ENCODE measurements around the gene AP1S1.

- TF ChIP-seq CTCF (IDR thresholded peaks at IDR 0.05) (no peak), POLR2A (IDR thresholded peaks at IDR 0.05) (no peak)
Measured at GRCh38 chr7:101165075-101165957, 11.0 kb downstream of the AP1S1 start, which contains the start of gene VGF.

All from heart left ventricle (tissue), 13 donors.